IPS DF 4.7 (cell line): ENCODE data around the gene BAZ2B.

ENCODE experiments used
- DNase-seq: peaks from one replicate; pipeline ENCODE4 v3.0.0-alpha.2; 2013; ENCODE audit warnings: low spot score; ENCODE audit errors: extremely low read depth

Gene BAZ2B

GRCh38 chr2:159617100-159617499 lies 752 bp upstream of the BAZ2B start:
- DNase-seq = no peak

GRCh38 chr2:159615367-159616285 lies 722 bp downstream of the BAZ2B start:
- peak; percentile 53 for DNase-seq

- DNase-seq = no peak
Measured at GRCh38 chr2:159614534-159615366, 1.6 kb downstream of the BAZ2B start.

GRCh38 chr2:159613651-159614285 lies 2.6 kb downstream of the BAZ2B start:
- DNase-seq = no peak

GRCh38 chr2:159613091-159613490 lies 3.3 kb downstream of the BAZ2B start:
- DNase-seq = no peak

- DNase-seq = no peak
Measured at GRCh38 chr2:159612255-159612901, 4.0 kb downstream of the BAZ2B start.

- DNase-seq = no peak
Measured at GRCh38 chr2:159609811-159610549, 6.4 kb downstream of the BAZ2B start.

GRCh38 chr2:159608723-159609308 lies 7.5 kb downstream of the BAZ2B start:
- DNase-seq = no peak

GRCh38 chr2:159608108-159608507 lies 8.2 kb downstream of the BAZ2B start:
- no peak for DNase-seq

- DNase-seq = no peak
Measured at GRCh38 chr2:159606287-159606686, 10.1 kb downstream of the BAZ2B start.

- DNase-seq = no peak
Measured at GRCh38 chr2:159605441-159606178, 10.7 kb downstream of the BAZ2B start.

GRCh38 chr2:159604159-159604558 lies 12.2 kb downstream of the BAZ2B start:
- DNase-seq = no peak

GRCh38 chr2:159600752-159601151 lies 15.6 kb downstream of the BAZ2B start:
- no peak for DNase-seq

GRCh38 chr2:159595410-159596046 lies 20.8 kb downstream of the BAZ2B start:
- no peak for DNase-seq

- no peak for DNase-seq
Measured at GRCh38 chr2:159592441-159592840, 23.9 kb downstream of the BAZ2B start.

GRCh38 chr2:159591221-159591620 lies 25.1 kb downstream of the BAZ2B start:
- no peak for DNase-seq

GRCh38 chr2:159589286-159589685 lies 27.1 kb downstream of the BAZ2B start:
- no peak for DNase-seq

- DNase-seq = no peak
Measured at GRCh38 chr2:159586034-159586433, 30.3 kb downstream of the BAZ2B start.

- DNase-seq = no peak
Measured at GRCh38 chr2:159585622-159586021, 30.7 kb downstream of the BAZ2B start.
